ENCODE data around the gene GUF1. TPM values are rescaled to one million over a fixed set of nuclear protein-coding genes. Genes with fewer than 3 reads are reported as not detected.
A peak's percentile ranks its signal among the peaks of the same experiment; 100 is the strongest.

Gene GUF1
- total and polyA plus RNA-seq, 10 of the 15 experiments (the other 5 are each of a cell fraction or from before 2014, with no cell fraction given), result 5.8 to 37.1 (median 24.8) TPM

DNA sequence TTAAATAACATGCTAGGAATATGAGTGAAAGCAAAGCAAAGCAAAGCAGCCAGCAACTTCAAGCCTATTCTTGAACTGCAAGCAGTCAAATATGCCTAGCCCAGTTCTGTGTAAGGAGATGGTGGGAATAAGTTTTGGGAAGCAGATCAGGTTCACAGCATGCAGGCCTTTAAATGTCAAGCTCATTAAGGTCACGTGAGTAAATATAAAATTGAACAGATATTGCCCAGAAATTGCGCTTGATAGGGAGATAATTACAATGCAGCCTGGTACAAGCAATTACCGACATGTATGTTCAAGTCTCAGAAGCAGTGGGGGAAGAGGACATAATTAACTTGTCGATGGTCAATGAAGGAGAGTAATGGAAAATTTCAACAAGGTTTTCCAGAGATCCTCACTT is 42.2 kb downstream of the GUF1 start:
- 84% methylated on average over 4 of the region's 4 CpGs for WGBS (ENCODE audit: insufficient coverage, insufficient replicate concordance, low lambda C conversion rate, missing lambda C conversion rate)
- RAD21 ChIA-PET (ENCODE audit: unreplicated experiment), result interaction anchor here (0.6 kb wide), 1 partner anchor 226 kb away, joined by 3 read pairs; no protein-coding TSS in a partner anchor

More for the DNA sequence above, 42.2 kb downstream of the GUF1 start:
- H3K4me3 ChIP-seq, result no peak overlapping the region
- H4K20me1 ChIP-seq (ENCODE audit: control insufficient read depth, insufficient read depth), result no peaks in the 10 kb centered on the region
- H2AFZ ChIP-seq (ENCODE audit: control insufficient read depth, low read depth, low read length), result no peak overlapping the region
- no peak overlapping the region for H3K9ac ChIP-seq (ENCODE audit: control insufficient read depth, insufficient read depth, low read length)
- CTCF ChIA-PET, result no interaction called here
- ATAC-seq, result no peak
- peaks cover 48% of the 10 kb centered on the region for H3K79me2 ChIP-seq (ENCODE audit: control insufficient read depth, insufficient read depth, low read length)
- H3K9me3 ChIP-seq (replicated peaks; ENCODE audit: control insufficient read depth, insufficient read depth, low read length), result no peaks in the 10 kb centered on the region
- 0 out of 2 replicates have a peak overlapping the region, but pooled peaks have one; percentile 22 for H3K4me2 ChIP-seq (ENCODE audit: control insufficient read depth, insufficient read depth)
- TF ChIP-seq TCF3 (IDR thresholded peaks at IDR 0.05; ENCODE audit: borderline replicate concordance, insufficient read depth, low read depth, low read length), result no peak
- TF ChIP-seq ZZZ3 (IDR thresholded peaks at IDR 0.05; ENCODE audit: control insufficient read depth, insufficient read length, low read depth), result no peak
- TF ChIP-seq ZSCAN29 (IDR thresholded peaks at IDR 0.05), result no peak
- TF ChIP-seq RAD51 (IDR thresholded peaks at IDR 0.05), result no peak
- no peak for TF ChIP-seq BMI1 (IDR thresholded peaks at IDR 0.05; ENCODE audit: borderline replicate concordance)
- TF ChIP-seq STAT1 (conservative IDR thresholded peaks at IDR 0.05), result no peak
- no peak for TF ChIP-seq REST (IDR thresholded peaks at IDR 0.05; ENCODE audit: low read depth, low read length)
- no peak for TF ChIP-seq MTA2 (IDR thresholded peaks at IDR 0.05; ENCODE audit: low read depth)
- no peak for TF ChIP-seq IKZF2 (IDR thresholded peaks at IDR 0.05)
- no peak for TF ChIP-seq SIN3A (IDR thresholded peaks at IDR 0.05; ENCODE audit: low read depth, low read length)
- SMC1A ChIA-PET (ENCODE audit: uncharacterized antibody, unreplicated experiment), result no interaction called here
- H3K4me1 ChIP-seq (ENCODE audit: control insufficient read depth, insufficient read depth, low read length), result no peaks in the 10 kb centered on the region
- in situ Hi-C loops (cut with MboI) (no loop called here), intact Hi-C loops (cut with micrococcal nuclease; ENCODE audit: unreplicated experiment) (no loop called here)
- no TSS peak for BruUV-seq (replicated peaks)
- POLR2A ChIA-PET, result no interaction called here
- H3K36me3 ChIP-seq (ENCODE audit: control insufficient read depth in 2 of 2, insufficient read depth in 2 of 2, low read length in 1 of 2), result no peaks in the 10 kb centered on the region; a peak in 2 of 4 replicates
- H3K27ac ChIP-seq (ENCODE audit: control insufficient read depth, insufficient read depth), result no peak overlapping the region
- no peak for DNase-seq (ENCODE audit: low read depth, low spot score)
- FAIRE-seq, result no peak
- no peaks in the 10 kb centered on the region for H3K27me3 ChIP-seq (replicated peaks in 1 of 2; ENCODE audit: control insufficient read depth in 2 of 2, insufficient read depth in 2 of 2, low read length in 1 of 2)
